Spinal cord (tissue), 10 donors: ENCODE results near the gene RHOH. TPM values are rescaled to one million over a fixed set of nuclear protein-coding genes. Genes with fewer than 3 reads are reported as not detected.
"Not testable (repeated sequence)": the region's sequence is repeated elsewhere in the genome, so short reads cannot be mapped to it uniquely, and the experiment has no call there.

Experiments used
- DNase-seq, 6 donors: peaks; one replicate each; pipeline versions ENCODE4 v3.0.0 to v3.0.0-alpha.2; 2013 to 2015; ENCODE audit warnings: low spot score in 6 of 6, low read depth in 4 of 6
- H3K27ac ChIP-seq: one replicate; pipeline ENCODE4 v1.5.1; 2013; ENCODE audit warnings: low read depth, low read length, control low read depth
- H3K27me3 ChIP-seq: one replicate; pipeline ENCODE4 v1.6.1; 2013; ENCODE audit warnings: low read length; ENCODE audit not compliant: control insufficient read depth, insufficient read depth
- H3K36me3 ChIP-seq: one replicate; pipeline ENCODE4 v1.6.1; 2013; ENCODE audit warnings: low read length; ENCODE audit not compliant: control insufficient read depth, insufficient read depth
- H3K4me1 ChIP-seq: one replicate; pipeline ENCODE4 v1.6.1; 2013; ENCODE audit warnings: low read length; ENCODE audit not compliant: control insufficient read depth, insufficient read depth
- H3K4me3 ChIP-seq: one replicate; pipeline ENCODE4 v1.5.1; 2013; ENCODE audit warnings: low read depth, low read length, control low read depth
- H3K9me3 ChIP-seq: one replicate; pipeline ENCODE4 v1.6.1; 2013; ENCODE audit warnings: low read length; ENCODE audit not compliant: control insufficient read depth, insufficient read depth
- WGBS: methylation state at CpG from one replicate; pipeline ENCODE4 v1.1.5; 2013; ENCODE audit warnings: missing lambda C conversion rate; ENCODE audit not compliant: insufficient coverage; 5-methylcytosine and 5-hydroxymethylcytosine counted together
- polyA plus RNA-seq, 2 donors: library from polyadenylated mRNA; unstranded; fragments of 120-200 nt; gene quantifications; one replicate each; pipeline ENCODE4 v1.2.1, GENCODE V29; 2013; ENCODE audit not compliant: insufficient read length in 2 of 2
- total RNA-seq, 2 donors: library from RNA; depleted of rRNA in 1 of 2; stranded (reverse); fragments of 120-200 nt in 1 of 2; fragments of >200 nt in 1 of 2; gene quantifications; one replicate each; pipeline versions ENCODE4 v1.2.3 to v1.2.4, GENCODE V29; 2013 to 2014
- donor health status: healthy.

Gene RHOH
- total and polyA plus RNA-seq, 4 donors = 1.1 to 3.1 (median 1.5) TPM

- WGBS = 95% methylated on average over 7 of the region's 10 CpGs
- H3K36me3 ChIP-seq = no peaks in the 10 kb centered on the region
- H3K4me1 ChIP-seq = peaks cover 4% of the 10 kb centered on the region
- DNase-seq = no peak
- H3K27me3 ChIP-seq = no peaks in the 10 kb centered on the region
- no peaks in the 10 kb centered on the region for H3K9me3 ChIP-seq
- no peak overlapping the region for H3K27ac ChIP-seq
- H3K4me3 ChIP-seq = no peak overlapping the region
These were observed 87.1 kb downstream of the RHOH start for GRCh38 chr4:40283968-40284367.

GRCh38 chr4:40285692-40286091, 88.9 kb downstream of the RHOH start:
- no peaks in the 10 kb centered on the region for H3K27me3 ChIP-seq
- peaks cover 4% of the 10 kb centered on the region for H3K4me1 ChIP-seq
- H3K4me3 ChIP-seq = no peak overlapping the region
- H3K36me3 ChIP-seq = no peaks in the 10 kb centered on the region
- WGBS = 27% methylated on average over 5 of the region's 5 CpGs
- H3K27ac ChIP-seq = no peak overlapping the region
- H3K9me3 ChIP-seq = no peaks in the 10 kb centered on the region
- peak in 4 of 6 donors; percentile 26 to 59 (median 44) for DNase-seq

- Histone ChIP-seq H3K36me3 (no peaks in the 10 kb centered on the region), H3K4me1 (peaks cover 4% of the 10 kb centered on the region), H3K4me3 (no peak overlapping the region), H3K27ac (no peak overlapping the region), H3K27me3 (no peaks in the 10 kb centered on the region), H3K9me3 (no peaks in the 10 kb centered on the region)
- 100% methylated on average over 1 of the region's 8 CpGs for WGBS
- no peak for DNase-seq
These were observed 91.7 kb downstream of the RHOH start for GRCh38 chr4:40288566-40288965.

- Histone ChIP-seq H3K36me3 (no peaks in the 10 kb centered on the region), H3K27ac (no peak overlapping the region), H3K4me3 (no peak overlapping the region), H3K27me3 (no peaks in the 10 kb centered on the region), H3K4me1 (peaks cover 4% of the 10 kb centered on the region), H3K9me3 (no peaks in the 10 kb centered on the region)
- no peak for DNase-seq
- 63% methylated on average over 5 of the region's 7 CpGs for WGBS
These were observed 92.7 kb downstream of the RHOH start for GRCh38 chr4:40289366-40290188.

- H3K4me1 ChIP-seq, H3K9me3 ChIP-seq, H3K27me3 ChIP-seq, H3K27ac ChIP-seq, H3K36me3 ChIP-seq, DNase-seq, H3K4me3 ChIP-seq: not testable (repeated sequence)
- WGBS = 80% methylated on average over 1 of the region's 2 CpGs
These were observed 93.9 kb downstream of the RHOH start for GRCh38 chr4:40290611-40291186.

GRCh38 chr4:40292313-40292759, 95.5 kb downstream of the RHOH start:
- H3K4me3 ChIP-seq = no peak overlapping the region
- H3K4me1 ChIP-seq = no peaks in the 10 kb centered on the region
- peaks cover 3% of the 10 kb centered on the region for H3K9me3 ChIP-seq
- H3K27me3 ChIP-seq = no peaks in the 10 kb centered on the region
- WGBS = no CpG with 5 or more reads among the region's 2 CpGs
- H3K36me3 ChIP-seq = no peaks in the 10 kb centered on the region
- DNase-seq = no peak
- no peak overlapping the region for H3K27ac ChIP-seq

- Histone ChIP-seq H3K4me3 (no peak overlapping the region), H3K9me3 (peaks cover 3% of the 10 kb centered on the region), H3K36me3 (no peaks in the 10 kb centered on the region), H3K27me3 (no peaks in the 10 kb centered on the region), H3K27ac (no peak overlapping the region), H3K4me1 (no peaks in the 10 kb centered on the region)
- DNase-seq = no peak
- 89% methylated on average over 1 of the region's 1 CpG for WGBS
These were observed 97.5 kb downstream of the RHOH start for GRCh38 chr4:40294339-40294738.

- not testable (repeated sequence) for H3K36me3 ChIP-seq, H3K4me1 ChIP-seq, H3K4me3 ChIP-seq, DNase-seq, H3K27me3 ChIP-seq, H3K27ac ChIP-seq, H3K9me3 ChIP-seq
These were observed 98.2 kb downstream of the RHOH start for GRCh38 chr4:40295030-40295429.

- WGBS = 98% methylated on average over 4 of the region's 4 CpGs
- Histone ChIP-seq H3K4me1 (no peaks in the 10 kb centered on the region), H3K9me3 (peaks cover 3% of the 10 kb centered on the region), H3K27me3 (no peaks in the 10 kb centered on the region), H3K4me3 (no peak overlapping the region), H3K36me3 (no peaks in the 10 kb centered on the region), H3K27ac (no peak overlapping the region)
- DNase-seq = no peak
These were observed 98.7 kb downstream of the RHOH start for GRCh38 chr4:40295572-40295971.
